SK-N-SH (cell line): ENCODE data around the gene KCNJ12. TPM values are rescaled to one million over a fixed set of nuclear protein-coding genes. Genes with fewer than 3 reads are reported as not detected.

Experiments
- CTCF ChIA-PET: fragments of 300-600, 350-600 bp; formaldehyde crosslinking; extraction: SDS; loops from one replicate; lab custom pipeline; 2021; lab: Yijun Ruan, JAX
- POLR2A ChIA-PET: fragments of 350-600 bp; sonication (Branson Sonifier 250); formaldehyde crosslinking; extraction: SDS; loops from one replicate; lab custom pipeline; 2020; ENCODE audit warnings: antibody characterized with exemption, inconsistent platforms; lab: Yijun Ruan, JAX
- DNase-seq: peaks from one replicate; pipeline ENCODE4 v3.0.0; 2012
- H2AFZ ChIP-seq: fragments of 200-600 bp; sonication (generic); 2 replicates; pipeline ENCODE4 v1.8.1; 2016; ENCODE audit warnings: antibody characterized with exemption, mild to moderate bottlenecking, low read depth
- H3F3A ChIP-seq: fragments of 200-600 bp; sonication (generic); replicated peaks from 2 replicates; pipeline ENCODE3; 2016; ENCODE audit warnings: antibody characterized with exemption, mild to moderate bottlenecking; ENCODE audit not compliant: insufficient read depth
- H3K27ac ChIP-seq, 2 experiments: fragments of 200-500 bp in 1 of 2; fragments of 200-600 bp in 1 of 2; sonication (Bioruptor generic) in 1 of 2; sonication (generic), shearing (Covaris generic) in 1 of 2; 2 replicates each; pipeline versions ENCODE4 v1.5.1 to v1.6.1; 2014 to 2016; ENCODE audit warnings: low read depth in 2 of 2, inconsistent platforms in 1 of 2, low read length in 1 of 2, mild to moderate bottlenecking in 1 of 2, mixed read lengths in 1 of 2
- H3K27me3 ChIP-seq: fragments of 200-600 bp; sonication (generic), shearing (Covaris generic); 2 replicates; pipeline ENCODE4 v1.6.1; 2016; ENCODE audit warnings: mixed run types; ENCODE audit not compliant: insufficient read depth
- H3K36me3 ChIP-seq, 2 experiments: fragments of 200-500 bp in 1 of 2; fragments of 200-600 bp in 1 of 2; sonication (Bioruptor generic) in 1 of 2; sonication (generic) in 1 of 2; replicated peaks in 1 of 2; 2 replicates each; pipeline versions ENCODE3 to v1.5.1; 2014 to 2016; ENCODE audit warnings: low read length in 1 of 2, mild to moderate bottlenecking in 1 of 2; ENCODE audit not compliant: insufficient read depth in 2 of 2, control insufficient read depth in 1 of 2
- H3K4me1 ChIP-seq, 2 experiments: fragments of 200-500 bp in 1 of 2; fragments of 200-600 bp in 1 of 2; sonication (Bioruptor generic) in 1 of 2; sonication (generic), shearing (Covaris generic) in 1 of 2; 2 replicates each; pipeline versions ENCODE4 v1.5.1 to v1.6.1; 2014 to 2016; ENCODE audit warnings: low read depth in 1 of 2, low read length in 1 of 2, mixed run types in 1 of 2; ENCODE audit not compliant: insufficient read depth in 2 of 2, control insufficient read depth in 1 of 2
- H3K4me2 ChIP-seq: fragments of 200-600 bp; sonication (generic), shearing (Covaris generic); 2 replicates; pipeline ENCODE4 v1.6.1; 2017; ENCODE audit warnings: mixed run types
- H3K4me3 ChIP-seq, 2 experiments: fragments of 200-500 bp in 1 of 2; fragments of 200-600 bp in 1 of 2; sonication (Bioruptor generic) in 1 of 2; sonication (generic), shearing (Covaris generic) in 1 of 2; 2 replicates each; pipeline versions ENCODE4 v1.5.1 to v1.8.1; 2014 to 2016; ENCODE audit warnings: low read depth in 2 of 2, inconsistent platforms in 1 of 2, low read length in 1 of 2, mild to moderate bottlenecking in 1 of 2, mixed read lengths in 1 of 2, moderate library complexity in 1 of 2
- H3K79me2 ChIP-seq: fragments of 200-600 bp; sonication (generic); 2 replicates; pipeline ENCODE4 v1.8.1; 2017; ENCODE audit warnings: mild to moderate bottlenecking; ENCODE audit not compliant: insufficient read depth
- H3K9ac ChIP-seq: fragments of 200-600 bp; sonication (generic); 2 replicates; pipeline ENCODE4 v1.6.1; 2017; ENCODE audit warnings: mixed run types
- H3K9me2 ChIP-seq: fragments of 200-600 bp; sonication (generic); 2 replicates; pipeline ENCODE4 v1.6.1; 2017; ENCODE audit warnings: mixed run types
- H3K9me3 ChIP-seq: fragments of 200-600 bp; sonication (generic); 2 replicates; pipeline ENCODE4 v1.6.1; 2017; ENCODE audit warnings: mixed run types, mild to moderate bottlenecking, moderate library complexity
- H4K20me1 ChIP-seq: fragments of 200-600 bp; sonication (generic); 2 replicates; pipeline ENCODE4 v1.6.1; 2017; ENCODE audit warnings: mild to moderate bottlenecking, mixed run types; ENCODE audit not compliant: insufficient read depth
- CHD2 ChIP-seq: fragments of 150-350 bp; IDR thresholded peaks from 2 replicates; pipeline ENCODE4 v1.6.1; 2018; ENCODE audit warnings: low read length; ENCODE audit not compliant: partially characterized antibody
- FOSL2 ChIP-seq: IDR thresholded peaks from 2 replicates; pipeline ENCODE4 v1.4.0; 2012; ENCODE audit warnings: low read depth, mild to moderate bottlenecking, moderate library complexity, borderline replicate concordance
- GABPA ChIP-seq: IDR thresholded peaks from 2 replicates; pipeline ENCODE4 v1.4.0; 2012; ENCODE audit warnings: low read depth, mild to moderate bottlenecking
- GATA2 ChIP-seq: sonication (generic); formaldehyde crosslinking; IDR thresholded peaks from 2 replicates; pipeline ENCODE4 v1.5.0; 2020; ENCODE audit warnings: mild to moderate bottlenecking, missing genetic modification reagents
- JUND ChIP-seq: IDR thresholded peaks from 2 replicates; pipeline ENCODE4 v1.4.0; 2012
- MEF2A ChIP-seq: IDR thresholded peaks from 2 replicates; pipeline ENCODE4 v1.4.0; 2012; ENCODE audit warnings: low read depth, borderline replicate concordance
- MXI1 ChIP-seq: IDR thresholded peaks from 2 replicates; pipeline ENCODE4 v1.6.1; 2012; ENCODE audit warnings: mild to moderate bottlenecking, low read depth, low read length, improper control_type of control experiment
- NFIC ChIP-seq: IDR thresholded peaks from 2 replicates; pipeline ENCODE4 v1.4.0; 2012; ENCODE audit warnings: borderline replicate concordance
- PBX3 ChIP-seq: IDR thresholded peaks from 2 replicates; pipeline ENCODE4; 2012
- POLR2AphosphoS5 ChIP-seq: IDR thresholded peaks from 2 replicates; pipeline ENCODE4 v1.6.1; 2012; ENCODE audit warnings: low read depth, low read length
- RAD21 ChIP-seq: IDR thresholded peaks from 2 replicates; pipeline ENCODE4 v1.6.1; 2012; ENCODE audit warnings: mild to moderate bottlenecking, low read length
- REST ChIP-seq: IDR thresholded peaks from 2 replicates; pipeline ENCODE4 v1.6.1; 2012; ENCODE audit warnings: mild to moderate bottlenecking, low read depth, low read length, moderate library complexity
- RXRA ChIP-seq: IDR thresholded peaks from 2 replicates; pipeline ENCODE4 v1.4.0; 2012; ENCODE audit warnings: low read depth, mild to moderate bottlenecking, borderline replicate concordance
- SIN3A ChIP-seq: IDR thresholded peaks from 2 replicates; pipeline ENCODE4 v1.6.1; 2012; ENCODE audit warnings: low read depth, mild to moderate bottlenecking, low read length, moderate library complexity, borderline replicate concordance
- SMC3 ChIP-seq: IDR thresholded peaks from 2 replicates; pipeline ENCODE4 v1.6.1; 2012; ENCODE audit warnings: low read depth, low read length, improper control_type of control experiment
- TAF1 ChIP-seq: IDR thresholded peaks from 2 replicates; pipeline ENCODE4 v1.6.1; 2012; ENCODE audit warnings: low read depth, mild to moderate bottlenecking, low read length, moderate library complexity, borderline replicate concordance
- TCF12 ChIP-seq: IDR thresholded peaks from 2 replicates; pipeline ENCODE4 v1.4.0; 2012
- TEAD4 ChIP-seq: IDR thresholded peaks from 2 replicates; pipeline ENCODE4 v1.4.0; 2012; ENCODE audit warnings: mild to moderate bottlenecking, borderline replicate concordance; ENCODE audit not compliant: insufficient read depth
- WGBS: methylation state at CpG from one replicate; pipeline ENCODE4 v1.1.6; 2017; ENCODE audit warnings: low lambda C conversion rate; 5-methylcytosine and 5-hydroxymethylcytosine counted together
- polyA plus RNA-seq, 3 experiments: library from polyadenylated mRNA; depleted of rRNA; stranded (reverse); fragments of >200 nt; gene quantifications; 2 replicates each; pipeline ENCODE4 v1.2.3, GENCODE V29; 2012

The KCNJ12 gene
- polyA plus RNA-seq, 1 of the 3 experiments (the other 2 are of a cell fraction), result 0.36 TPM

- WGBS, result 44% methylated on average over 5 of the region's 9 CpGs
- H3K4me3 ChIP-seq, result no peak overlapping the region
- POLR2A ChIA-PET, result no interaction called here
- H3K9me2 ChIP-seq, result no peaks in the 10 kb centered on the region
- no peaks in the 10 kb centered on the region for H3K9me3 ChIP-seq
- DNase-seq, result no peak
- no peak overlapping the region for H3K27ac ChIP-seq
- no peaks in the 10 kb centered on the region for H3K36me3 ChIP-seq
- TF ChIP-seq TEAD4 (no peak), MEF2A (no peak), JUND (no peak), TAF1 (no peak), GATA2 (CRISPR knock-in tag) (no peak), SMC3 (no peak), GABPA (no peak), RXRA (no peak), REST (no peak), NFIC (no peak), SIN3A (no peak), RAD21 (no peak), CHD2 (no peak), FOSL2 (no peak), PBX3 (no peak)
- TF ChIP-seq, all 33 proteins: peak for 0
- H3K9ac ChIP-seq, result no peak overlapping the region
- no peaks in the 10 kb centered on the region for H3K79me2 ChIP-seq
- no peak overlapping the region for H2AFZ ChIP-seq
- CTCF ChIA-PET, result no interaction called here
- no peaks in the 10 kb centered on the region for H3K27me3 ChIP-seq
- no peaks in the 10 kb centered on the region for H4K20me1 ChIP-seq
- peaks cover 0 to 23% of the 10 kb centered on the region in 2 experiments; a peak in 1 of 4 replicates for H3K4me1 ChIP-seq
- no peak overlapping the region for H3K4me2 ChIP-seq
- H3F3A ChIP-seq, result no peaks in the 10 kb centered on the region
Observed at GRCh38 chr17:21359483-21359840, 16.7 kb upstream of the KCNJ12 start.

GRCh38 chr17:21360048-21360447 lies 16.1 kb upstream of the KCNJ12 start:
- POLR2A ChIA-PET, result no interaction called here
- no peak for DNase-seq
- WGBS, result 77% methylated on average over 7 of the region's 7 CpGs

More at GRCh38 chr17:21360048-21360447, 16.1 kb upstream of the KCNJ12 start:
- no peak overlapping the region for H2AFZ ChIP-seq
- H4K20me1 ChIP-seq, result no peaks in the 10 kb centered on the region
- H3K9ac ChIP-seq, result no peak overlapping the region
- peaks cover 0 to 23% of the 10 kb centered on the region in 2 experiments; a peak in 1 of 4 replicates for H3K4me1 ChIP-seq
- H3K79me2 ChIP-seq, result no peaks in the 10 kb centered on the region
- H3K4me2 ChIP-seq, result no peak overlapping the region
- H3K9me2 ChIP-seq, result no peaks in the 10 kb centered on the region
- no peaks in the 10 kb centered on the region for H3K27me3 ChIP-seq
- no peaks in the 10 kb centered on the region for H3F3A ChIP-seq
- no peaks in the 10 kb centered on the region for H3K36me3 ChIP-seq
- CTCF ChIA-PET, result no interaction called here
- H3K4me3 ChIP-seq, result no peak overlapping the region
- TF ChIP-seq MXI1 (no peak), CHD2 (no peak), REST (no peak), POLR2AphosphoS5 (no peak), TAF1 (no peak), TEAD4 (no peak), GATA2 (CRISPR knock-in tag) (no peak), TCF12 (no peak)
- no peak overlapping the region for H3K27ac ChIP-seq
- H3K9me3 ChIP-seq, result no peaks in the 10 kb centered on the region
